ENCODE data around the gene ZNF581.

The ZNF581 gene

GRCh38 chr19:55625004-55625326, 18.5 kb upstream of the ZNF581 start:
- DNase-seq (ENCODE audit: insufficient read length, low spot score) (no peak), FAIRE-seq (no peak)

- DNase-seq (ENCODE audit: insufficient read length, low spot score) (no peak), FAIRE-seq (no peak)
Observed at GRCh38 chr19:55626350-55626749, 17.1 kb upstream of the ZNF581 start.

- FAIRE-seq (peak; percentile 84), DNase-seq (ENCODE audit: insufficient read length, low spot score) (no peak)
Observed at GRCh38 chr19:55632463-55632834, 11.0 kb upstream of the ZNF581 start.

GRCh38 chr19:55633861-55634260, 9.6 kb upstream of the ZNF581 start:
- FAIRE-seq: no peak
- no peak for DNase-seq (ENCODE audit: insufficient read length, low spot score)

- FAIRE-seq (no peak), DNase-seq (ENCODE audit: insufficient read length, low spot score) (no peak)
Observed at GRCh38 chr19:55635334-55635717, 8.1 kb upstream of the ZNF581 start.

GRCh38 chr19:55635856-55636440, 7.5 kb upstream of the ZNF581 start:
- FAIRE-seq: no peak
- no peak for DNase-seq (ENCODE audit: insufficient read length, low spot score)

- no peak for DNase-seq (ENCODE audit: insufficient read length, low spot score)
- FAIRE-seq: no peak
Observed at GRCh38 chr19:55636723-55637122, 6.7 kb upstream of the ZNF581 start.

GRCh38 chr19:55637534-55637933, 5.9 kb upstream of the ZNF581 start:
- DNase-seq (ENCODE audit: insufficient read length, low spot score): no peak
- FAIRE-seq: no peak

- no peak for DNase-seq (ENCODE audit: insufficient read length, low spot score)
- FAIRE-seq: peak; percentile 74
Observed at GRCh38 chr19:55638864-55639359, 4.5 kb upstream of the ZNF581 start.

GRCh38 chr19:55640043-55640576, 3.3 kb upstream of the ZNF581 start:
- peak; percentile 28 for FAIRE-seq
- no peak for DNase-seq (ENCODE audit: insufficient read length, low spot score)

- peak; percentile 77 for FAIRE-seq
- no peak for DNase-seq (ENCODE audit: insufficient read length, low spot score)
Observed at GRCh38 chr19:55640577-55641425, 2.6 kb upstream of the ZNF581 start, which contains the start of gene ZNF580. ZNF580 (plus strand) TSS chr19:55641002; CDS start chr19:55642509, 1,507 bp downstream.

- DNase-seq (ENCODE audit: insufficient read length, low spot score) (no peak), FAIRE-seq (peak; percentile 39)
Observed at GRCh38 chr19:55641426-55642152, 1.9 kb upstream of the ZNF581 start.

- DNase-seq (ENCODE audit: insufficient read length, low spot score): no peak
Observed at GRCh38 chr19:55642153-55643002, 1.1 kb upstream of the ZNF581 start.

GRCh38 chr19:55643887-55644176, 383 bp downstream of the ZNF581 start:
- no peak for FAIRE-seq
- DNase-seq (ENCODE audit: insufficient read length, low spot score): no peak

More at GRCh38 chr19:55642153-55643002, 1.1 kb upstream of the ZNF581 start:
- FAIRE-seq: no peak

GRCh38 chr19:55644191-55644833, 863 bp downstream of the ZNF581 start:
- no peak for DNase-seq (ENCODE audit: insufficient read length, low spot score)
- no peak for FAIRE-seq

GRCh38 chr19:55644842-55645511, 1.5 kb downstream of the ZNF581 start:
- FAIRE-seq (no peak), DNase-seq (ENCODE audit: insufficient read length, low spot score) (no peak)

- DNase-seq (ENCODE audit: insufficient read length, low spot score) (no peak), FAIRE-seq (no peak)
Observed at GRCh38 chr19:55645512-55645881, 2.0 kb downstream of the ZNF581 start.

GRCh38 chr19:55646889-55647731, 3.7 kb downstream of the ZNF581 start:
- no peak for DNase-seq (ENCODE audit: insufficient read length, low spot score)
- peak; percentile 84 for FAIRE-seq
